OCI-LY7 (cell line): Measurements from ENCODE around the gene GLCE.

ENCODE experiments used
- CTCF ChIP-seq: fragments of 200-600 bp; sonication (generic); conservative IDR thresholded peaks from 2 replicates; pipeline ENCODE4 v1.5.1; 2014; ENCODE audit warnings: mild to moderate bottlenecking, antibody characterized with exemption, low read length, moderate library complexity, mixed read lengths
- EZH2phosphoT487 ChIP-seq: fragments of 200-600 bp; sonication (generic); IDR thresholded peaks from 2 replicates; pipeline ENCODE4 v1.6.1; 2018; ENCODE audit warnings: low read depth, borderline replicate concordance, mild to moderate bottlenecking, mixed run types, antibody characterized with exemption, low read length, moderate library complexity, mixed read lengths

DNA sequence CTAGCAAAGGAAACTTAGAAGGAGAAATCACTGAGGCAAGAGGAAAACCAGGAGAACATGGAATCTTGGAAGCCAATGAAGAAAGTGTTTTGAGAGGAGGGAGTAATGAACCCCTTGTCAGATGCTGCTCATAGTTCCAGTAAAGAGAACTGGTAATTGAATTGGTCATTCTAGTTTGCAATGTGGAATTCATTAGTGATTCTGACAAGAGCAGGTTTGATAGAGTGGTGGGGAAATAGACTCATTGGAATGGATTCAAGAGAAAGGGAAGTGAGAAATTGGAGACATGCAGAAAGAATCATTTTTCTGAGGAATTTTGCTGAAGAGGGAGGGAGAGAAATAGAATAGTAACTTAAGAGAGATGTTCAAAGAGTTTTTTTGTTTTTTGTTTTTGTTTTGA lies 21.0 kb downstream of the GLCE start:
- no peak for TF ChIP-seq CTCF
- TF ChIP-seq EZH2phosphoT487: no peak
